B cell (primary cell): ENCODE measurements around the gene CA5A. TPM values are rescaled to one million over a fixed set of nuclear protein-coding genes. Genes with fewer than 3 reads are reported as not detected.

Experiments
- ATAC-seq: fragments of 200-7000 bp; cut with Tn5 transposase; one replicate; pipeline ENCODE4 v1.10.0; 2021; ENCODE audit warnings: low read depth, mild to moderate bottlenecking, moderate number of reproducible peaks, moderate library complexity
- CTCF ChIA-PET: fragments of 350-600 bp; sonication (Branson Sonifier 250); formaldehyde crosslinking; loops from one replicate; lab custom pipeline; 2021; ENCODE audit warnings: antibody characterized with exemption, inconsistent platforms; lab: Charles Lee
- POLR2A ChIA-PET: fragments of 350-600 bp; sonication (Branson Sonifier 250); formaldehyde crosslinking; loops from one replicate; lab custom pipeline; 2021; ENCODE audit warnings: antibody characterized with exemption; lab: Charles Lee
- DNase-seq: peaks from one replicate; pipeline ENCODE4 v3.0.0; 2013
- H2AFZ ChIP-seq: 2 replicates; pipeline ENCODE4 v1.6.1; 2012; ENCODE audit warnings: mild to moderate bottlenecking, low read depth, low read length; ENCODE audit not compliant: insufficient read depth, poor library complexity, severe bottlenecking
- H3K27ac ChIP-seq, 2 donors: 1 replicate in 1 of 2; 2 replicates in 1 of 2; pipeline ENCODE4 v1.5.1; 2012 to 2013; ENCODE audit warnings: low read length in 2 of 2, mild to moderate bottlenecking in 2 of 2, moderate library complexity in 1 of 2
- H3K27me3 ChIP-seq, 4 experiments: fragments of 200-600 bp in 1 of 4; sonication (generic) in 1 of 4; replicated peaks in 1 of 4; 1 replicate in 2 of 4; 2 replicates in 2 of 4; pipeline versions ENCODE4 v1.6.1 to v1.7.0; 2013 to 2016; ENCODE audit warnings: low read length in 3 of 4, mild to moderate bottlenecking in 2 of 4, mixed read lengths in 1 of 4, moderate library complexity in 1 of 4; ENCODE audit not compliant: insufficient read depth in 4 of 4, control insufficient read depth in 3 of 4; ENCODE audit errors: control extremely low read depth in 1 of 4
- H3K36me3 ChIP-seq, 2 experiments: replicated peaks in 1 of 2; 1 replicate in 1 of 2; 2 replicates in 1 of 2; pipeline versions ENCODE4 v1.6.1 to v1.7.1; 2013; ENCODE audit warnings: low read length in 1 of 2; ENCODE audit not compliant: insufficient read depth in 2 of 2, control insufficient read depth in 1 of 2; ENCODE audit errors: control extremely low read depth in 1 of 2, extremely low read depth in 1 of 2
- H3K4me1 ChIP-seq, 2 donors: fragments of 200-600 bp in 1 of 2; sonication (generic) in 1 of 2; 1 replicate in 1 of 2; 2 replicates in 1 of 2; pipeline versions ENCODE4 v1.5.1 to v1.6.1; 2013 to 2017; ENCODE audit warnings: low read length in 2 of 2; ENCODE audit not compliant: control insufficient read depth in 2 of 2, insufficient read depth in 2 of 2
- H3K4me2 ChIP-seq: replicated peaks from 2 replicates; pipeline ENCODE3; 2012; ENCODE audit warnings: mild to moderate bottlenecking, low read depth, low read length; ENCODE audit not compliant: poor library complexity, severe bottlenecking
- H3K4me3 ChIP-seq, 5 experiments: fragments of 200-600 bp in 1 of 5; sonication (generic) in 1 of 5; 1 replicate in 3 of 5; 2 replicates in 2 of 5; pipeline versions ENCODE4 v1.5.1 to v1.7.0; 2011 to 2016; ENCODE audit warnings: low read length in 4 of 5, mild to moderate bottlenecking in 4 of 5, low read depth in 2 of 5, control low read depth in 1 of 5, moderate library complexity in 1 of 5; ENCODE audit not compliant: insufficient read depth in 1 of 5; ENCODE audit errors: control extremely low read depth in 1 of 5, extremely low read depth in 1 of 5
- H3K79me2 ChIP-seq: fragments of 200-600 bp; sonication (generic); one replicate; pipeline ENCODE4 v1.6.0; 2016; ENCODE audit warnings: low read length; ENCODE audit not compliant: control insufficient read depth, insufficient read depth
- H3K9ac ChIP-seq: fragments of 200-600 bp; sonication (generic); 2 replicates; pipeline ENCODE4 v1.6.1; 2017; ENCODE audit warnings: mild to moderate bottlenecking, low read length, moderate library complexity
- H3K9me3 ChIP-seq, 3 donors: one replicate each; pipeline versions ENCODE4 v1.6.1 to v1.7.1; 2013; ENCODE audit warnings: low read length in 2 of 3; ENCODE audit not compliant: control insufficient read depth in 2 of 3, insufficient read depth in 1 of 3; ENCODE audit errors: control extremely low read depth in 1 of 3
- H4K20me1 ChIP-seq: 2 replicates; pipeline ENCODE4 v1.6.0; 2012; ENCODE audit warnings: mild to moderate bottlenecking, low read length; ENCODE audit not compliant: insufficient read depth, control insufficient read depth, poor library complexity, severe bottlenecking
- H3K27ac Mint-ChIP-seq: one replicate; pipeline ENCODE4 v1.8.0; 2021; ENCODE audit warnings: mixed read lengths
- H3K27me3 Mint-ChIP-seq: one replicate; pipeline ENCODE4 v1.8.0; 2021; ENCODE audit warnings: mixed read lengths
- H3K4me1 Mint-ChIP-seq: one replicate; pipeline ENCODE4 v1.8.0; 2021; ENCODE audit warnings: mixed read lengths
- H3K4me3 Mint-ChIP-seq: one replicate; pipeline ENCODE4 v1.8.0; 2021; ENCODE audit warnings: mixed read lengths
- H3K9me3 Mint-ChIP-seq: one replicate; pipeline ENCODE4 v1.8.0; 2022; ENCODE audit warnings: mixed read lengths; ENCODE audit not compliant: insufficient read depth
- CTCF ChIP-seq: fragments of 200-600 bp; IDR thresholded peaks from one replicate; pipeline ENCODE4 v1.8.0; 2022; ENCODE audit warnings: antibody characterized with exemption, mild to moderate bottlenecking
- EZH2 ChIP-seq: IDR thresholded peaks from 2 replicates; pipeline ENCODE4 v1.6.1; 2012; ENCODE audit warnings: borderline replicate concordance, low read depth, mild to moderate bottlenecking, moderate library complexity, low read length; ENCODE audit not compliant: insufficient read depth, poor library complexity, severe bottlenecking
- WGBS: methylation state at CpG from one replicate; pipeline ENCODE4 v1.1.5; 2013; ENCODE audit warnings: missing lambda C conversion rate; ENCODE audit not compliant: insufficient coverage; 5-methylcytosine and 5-hydroxymethylcytosine counted together
- intact Hi-C: fragments of 100-400 bp; cut with micrococcal nuclease; formaldehyde crosslinking; loops from one replicate; pipeline ENCODE4 v1.10.0; 2022
- polyA plus RNA-seq: library from polyadenylated mRNA; depleted of rRNA; stranded (reverse); fragments of >200 nt; gene quantifications from 2 replicates; pipeline ENCODE4 v1.2.3, GENCODE V29; 2012
- total RNA-seq, 2 donors: library from RNA; stranded (reverse); fragments of 120-200 nt in 1 of 2; gene quantifications; 1 replicate in 1 of 2; 2 replicates in 1 of 2; pipeline versions ENCODE4 v1.2.3 to v1.2.4, GENCODE V29; 2013 to 2022

Gene CA5A
- total and polyA plus RNA-seq, 2 donors (not counting 1 experiment from before 2014, with no cell fraction given), result 0.27 TPM; not detected in 1

- no peaks in the 10 kb centered on the region for H3K36me3 ChIP-seq
- Mint-ChIP-seq H3K27ac (peak overlapping the region; percentile 79), H3K9me3 (no peaks in the 10 kb centered on the region), H3K27me3 (no peaks in the 10 kb centered on the region), H3K4me1 (peaks cover 28% of the 10 kb centered on the region), H3K4me3 (peak overlapping the region; percentile 59)
- peak; percentile 47 for DNase-seq
- H3K9ac ChIP-seq, result no peak overlapping the region
- H3K4me1 ChIP-seq, result peaks cover 4 to 29% of the 10 kb centered on the region in 2 donors
- H3K27me3 ChIP-seq, result no peaks in the 10 kb centered on the region
- ChIA-PET CTCF (interaction anchor here (1.0 to 3.4 kb wide), 5 partner anchors 12 to 77 kb away, joined by 3 to 17 read pairs (median 6); no protein-coding TSS in a partner anchor), POLR2A (interaction anchor here (0.7 kb wide), 1 partner anchor 71 kb away, joined by 3 read pairs; no protein-coding TSS in a partner anchor)
- no peaks in the 10 kb centered on the region for H4K20me1 ChIP-seq
- H3K4me2 ChIP-seq, result peak overlapping the region; percentile 52
- intact Hi-C loops, result no loop called here
- TF ChIP-seq EZH2 (no peak), CTCF (no peak)
- ATAC-seq, result peak; percentile 59
- peak overlapping the region in 3 of 5 experiments; percentile 1 to 43 (median 19) for H3K4me3 ChIP-seq
- H3K79me2 ChIP-seq, result peaks cover 35% of the 10 kb centered on the region
- H2AFZ ChIP-seq, result peak overlapping the region; percentile 42
- no peaks in the 10 kb centered on the region for H3K9me3 ChIP-seq
- 73% methylated on average over 26 of the region's 26 CpGs for WGBS
- H3K27ac ChIP-seq, result peak overlapping the region; percentile 24 to 38
Measured at GRCh38 chr16:87855852-87856715, 80.2 kb downstream of the CA5A start.
